ENCODE measurements around the gene E2F3.
A peak's percentile ranks its signal among the peaks of the same experiment; 100 is the strongest.
"Not testable (repeated sequence)": the region's sequence is repeated elsewhere in the genome, so short reads cannot be mapped to it uniquely, and the experiment has no call there.

E2F3 gene

GRCh38 chr6:20433929-20434328, 32.2 kb downstream of the E2F3 start:
- DNase-seq (ENCODE audit: low spot score): no peak

- DNase-seq (ENCODE audit: low spot score): no peak
These were observed 33.1 kb downstream of the E2F3 start for GRCh38 chr6:20434766-20435165.

DNA sequence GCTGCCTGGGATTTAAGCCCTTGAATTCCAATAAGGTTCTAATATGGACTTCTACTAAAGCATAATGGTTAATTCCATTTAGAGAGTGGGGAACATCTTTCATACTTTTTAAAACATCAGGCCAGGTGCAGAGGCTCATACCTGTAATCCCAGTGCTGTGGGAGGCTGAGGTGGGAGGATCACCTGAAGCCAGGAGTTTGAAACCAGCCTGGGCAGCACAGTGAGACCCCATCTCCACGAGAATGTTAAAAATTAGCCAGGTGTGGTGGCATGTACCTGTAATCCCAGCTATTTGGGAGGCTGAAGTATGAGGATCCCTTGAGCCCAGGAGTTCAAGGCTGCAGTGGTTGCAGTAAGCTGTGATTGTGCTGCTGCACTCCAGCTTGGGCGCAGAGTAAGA, 35.0 kb downstream of the E2F3 start:
- no peak for DNase-seq (ENCODE audit: low spot score)

DNA sequence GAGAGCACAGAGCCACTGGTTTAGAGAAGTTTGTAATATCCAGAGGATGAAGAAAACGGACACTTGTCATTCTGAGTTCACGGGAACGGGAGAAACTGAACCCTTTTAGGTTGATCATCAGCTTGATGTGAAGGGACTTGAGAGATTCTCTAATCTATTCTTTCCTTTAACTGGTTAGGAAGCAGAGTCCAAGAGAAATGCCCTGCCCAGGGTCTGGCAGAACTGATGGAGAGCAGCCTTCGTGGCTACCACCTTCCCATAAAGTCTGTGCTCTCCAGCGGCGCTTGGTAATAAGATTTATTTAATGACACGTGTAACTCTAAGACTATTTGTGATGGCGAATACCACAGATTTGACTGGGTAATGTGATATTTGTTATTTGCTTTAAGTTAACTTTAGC, 36.0 kb downstream of the E2F3 start:
- DNase-seq (ENCODE audit: low spot score): no peak

GRCh38 chr6:20438462-20439070, 36.9 kb downstream of the E2F3 start:
- DNase-seq (ENCODE audit: low spot score): no peak

GRCh38 chr6:20439558-20439957, 37.9 kb downstream of the E2F3 start:
- no peak for DNase-seq (ENCODE audit: low spot score)

DNA sequence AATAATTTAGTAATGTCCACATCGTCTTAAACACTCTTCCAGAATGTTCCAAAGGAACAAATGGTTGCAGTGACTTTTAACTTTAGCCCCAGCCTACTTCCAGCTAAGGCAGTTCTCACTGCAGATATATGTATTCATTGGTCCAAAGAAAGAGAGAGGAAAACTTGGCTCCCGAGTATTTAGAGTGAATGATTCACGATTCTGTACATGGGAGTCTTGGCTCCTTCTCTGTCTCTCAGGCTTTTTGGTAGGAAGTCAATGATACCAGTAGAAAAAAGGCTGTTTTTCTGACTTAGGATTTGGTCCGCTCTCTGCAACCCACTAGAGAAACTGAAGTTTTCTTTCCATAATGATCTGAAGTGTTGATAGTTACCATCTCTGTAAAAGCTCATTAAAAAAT, 38.6 kb downstream of the E2F3 start:
- DNase-seq (ENCODE audit: low spot score): no peak

DNA sequence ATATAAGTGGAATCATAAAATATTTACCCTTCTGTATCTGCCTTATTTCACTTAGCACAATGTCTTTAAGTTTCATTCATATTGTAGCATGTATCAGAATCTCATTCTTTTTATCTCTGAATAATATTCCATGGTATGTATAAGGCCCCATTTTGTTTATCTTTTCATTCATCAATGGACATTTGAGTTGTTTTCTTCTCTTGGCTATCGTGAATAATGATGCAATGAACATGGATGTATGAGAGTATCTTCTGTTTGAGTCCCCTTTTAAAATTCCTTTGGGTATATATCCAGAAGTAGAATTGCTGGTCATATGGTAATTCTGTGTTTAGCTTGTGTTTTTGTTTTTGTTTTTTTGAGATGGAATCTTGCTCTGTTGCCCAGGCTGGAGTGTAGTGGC, 39.6 kb downstream of the E2F3 start:
- DNase-seq (ENCODE audit: low spot score): no peak

DNA sequence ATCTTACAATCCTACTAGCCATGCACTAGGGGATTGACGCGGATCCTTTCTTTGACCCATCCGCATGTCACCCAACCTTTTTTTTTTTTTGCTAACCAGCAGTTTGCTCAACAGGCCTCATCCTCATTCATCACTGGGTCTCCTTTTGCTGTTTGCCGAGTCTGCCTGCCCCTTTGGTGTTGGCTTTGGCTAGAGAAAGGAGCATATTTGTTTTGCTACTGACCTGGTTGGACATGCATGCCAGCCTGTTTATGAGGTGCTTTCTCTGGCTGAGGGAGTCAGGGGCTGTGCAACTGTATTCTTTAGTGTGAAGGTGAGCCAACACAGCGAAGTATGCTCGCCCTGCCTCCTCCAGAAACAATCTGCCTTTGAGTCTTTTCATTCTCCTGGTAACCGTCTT, 40.2 kb downstream of the E2F3 start:
- DNase-seq (ENCODE audit: low spot score): no peak

DNA sequence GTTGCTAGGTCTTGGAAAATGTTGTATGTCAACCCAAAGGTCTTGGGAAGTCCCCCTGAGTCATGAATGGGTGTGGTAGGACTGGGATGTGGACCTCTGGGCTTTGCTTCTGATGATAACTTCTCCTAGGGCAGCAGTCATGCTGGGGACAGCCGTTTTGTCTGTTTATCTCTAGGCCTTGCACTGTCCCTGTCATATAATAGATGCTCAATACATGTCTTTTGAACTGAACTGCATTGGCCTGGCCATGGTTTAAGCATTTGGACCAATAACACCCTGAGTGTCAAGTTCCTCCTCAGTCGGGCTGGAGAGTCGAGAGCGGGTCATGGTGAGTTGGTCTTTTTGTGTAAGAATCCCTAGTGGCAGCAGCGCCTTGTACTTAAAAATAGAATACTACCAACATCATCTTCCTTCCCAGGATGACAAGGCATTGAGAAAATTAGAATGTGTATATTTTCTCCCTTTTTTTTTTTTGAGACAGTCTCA, 43.1 kb downstream of the E2F3 start:
- DNase-seq (ENCODE audit: low spot score): no peak

DNA sequence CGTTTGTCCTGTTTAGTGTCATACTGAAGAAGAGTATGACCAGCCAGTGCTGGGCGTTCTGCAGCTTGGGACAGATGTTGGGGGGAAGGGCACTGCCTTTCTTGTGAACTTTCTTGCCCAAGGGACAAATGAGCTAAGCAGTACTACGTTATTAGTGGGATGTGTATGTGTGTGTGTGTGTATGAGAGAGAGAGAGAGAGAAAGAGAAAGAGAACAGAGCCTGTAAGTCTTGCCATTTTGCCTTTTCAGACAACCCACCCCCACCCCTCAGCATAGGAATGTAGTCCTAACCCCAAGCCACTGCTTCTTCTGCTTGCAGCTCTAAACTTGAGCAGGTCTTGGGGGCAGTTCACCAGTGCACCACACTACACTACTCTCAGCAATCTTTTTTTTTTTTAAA, 45.5 kb downstream of the E2F3 start:
- no peak for DNase-seq (ENCODE audit: low spot score)

- no peak for DNase-seq (ENCODE audit: low spot score)
These were observed 46.0 kb downstream of the E2F3 start for GRCh38 chr6:20447581-20448132.

- DNase-seq (ENCODE audit: low spot score): no peak
These were observed 47.1 kb downstream of the E2F3 start for GRCh38 chr6:20448828-20449227.

- peak; percentile 27 for DNase-seq (ENCODE audit: low spot score)
These were observed 52.6 kb downstream of the E2F3 start for GRCh38 chr6:20454204-20454824.

- peak; percentile 26 for DNase-seq (ENCODE audit: low spot score)
These were observed 53.7 kb downstream of the E2F3 start for GRCh38 chr6:20455251-20455940.

- DNase-seq (ENCODE audit: low spot score): no peak
These were observed 56.6 kb downstream of the E2F3 start for GRCh38 chr6:20458027-20458894.

DNA sequence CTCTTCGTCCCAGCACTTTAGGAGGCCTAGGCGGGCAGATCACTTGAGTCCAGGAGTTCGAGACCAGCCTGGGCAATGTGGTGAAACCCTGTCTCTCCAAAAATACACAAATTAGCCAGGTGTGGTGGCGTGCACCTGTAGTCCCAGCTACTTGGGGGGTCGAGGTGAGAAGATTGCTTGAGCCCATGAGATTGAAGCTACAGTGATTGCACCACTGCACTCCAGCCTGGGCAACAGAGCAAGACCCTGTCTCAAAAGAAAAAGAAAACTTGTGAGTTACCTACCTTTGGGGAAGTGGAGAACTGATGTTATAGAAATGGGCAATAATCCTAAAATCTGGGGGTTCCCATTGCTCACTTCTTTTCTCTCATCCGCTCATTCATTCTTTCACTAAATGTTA, 58.0 kb downstream of the E2F3 start:
- no peak for DNase-seq (ENCODE audit: low spot score)

GRCh38 chr6:20461576-20461975, 59.9 kb downstream of the E2F3 start:
- DNase-seq (ENCODE audit: low spot score): no peak

DNA sequence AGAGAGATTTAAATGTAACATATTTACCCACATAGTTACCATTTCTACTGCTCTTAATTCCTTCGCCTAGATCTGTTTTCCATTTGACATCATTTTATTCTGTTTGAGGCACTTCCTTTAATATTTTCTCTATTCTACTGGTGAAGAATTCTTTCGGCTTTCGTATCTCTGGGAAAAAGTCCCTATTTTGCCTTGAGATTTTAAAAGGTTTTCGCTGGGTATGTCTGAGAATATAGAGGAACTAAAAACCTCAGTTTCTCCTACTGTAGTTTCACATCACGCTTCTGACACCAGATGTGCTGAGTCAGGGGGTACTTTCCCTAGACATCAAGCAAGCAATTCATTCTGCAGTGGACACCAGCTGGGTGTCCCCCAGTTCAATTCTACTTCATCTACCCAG, 61.7 kb downstream of the E2F3 start:
- no peak for DNase-seq (ENCODE audit: low spot score)

DNA sequence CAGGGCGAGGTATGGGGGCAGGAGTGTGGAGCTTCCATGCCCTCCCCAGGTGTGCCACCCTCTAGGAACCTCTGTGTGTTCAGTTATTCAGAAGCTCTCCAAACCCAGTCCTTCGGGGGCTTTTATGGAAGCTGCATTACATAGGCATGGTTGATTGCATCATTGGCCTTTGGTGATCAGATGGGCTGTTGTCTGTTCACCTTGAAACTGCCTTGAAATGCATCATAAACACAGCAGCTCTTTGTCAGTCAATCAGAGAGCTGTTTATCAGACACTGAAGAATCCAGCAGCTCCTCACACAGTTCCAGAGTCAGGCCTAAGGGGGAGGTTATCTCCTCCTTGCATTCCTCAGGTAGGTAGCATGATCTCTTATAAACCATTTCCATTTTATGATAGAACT, 62.4 kb downstream of the E2F3 start:
- DNase-seq (ENCODE audit: low spot score): no peak

- no peak for DNase-seq (ENCODE audit: low spot score)
These were observed 63.2 kb downstream of the E2F3 start for GRCh38 chr6:20464847-20465246.

- not testable (repeated sequence) for DNase-seq (ENCODE audit: low spot score)
These were observed 63.9 kb downstream of the E2F3 start for GRCh38 chr6:20465616-20466015.

Measured in COLO829 (cell line).